ENCODE measurements around the gene POU2F1.

GRCh38 chr1:167227934-167228378 lies 7.3 kb downstream of the POU2F1 start:
- TF ChIP-seq, protein P1, sequence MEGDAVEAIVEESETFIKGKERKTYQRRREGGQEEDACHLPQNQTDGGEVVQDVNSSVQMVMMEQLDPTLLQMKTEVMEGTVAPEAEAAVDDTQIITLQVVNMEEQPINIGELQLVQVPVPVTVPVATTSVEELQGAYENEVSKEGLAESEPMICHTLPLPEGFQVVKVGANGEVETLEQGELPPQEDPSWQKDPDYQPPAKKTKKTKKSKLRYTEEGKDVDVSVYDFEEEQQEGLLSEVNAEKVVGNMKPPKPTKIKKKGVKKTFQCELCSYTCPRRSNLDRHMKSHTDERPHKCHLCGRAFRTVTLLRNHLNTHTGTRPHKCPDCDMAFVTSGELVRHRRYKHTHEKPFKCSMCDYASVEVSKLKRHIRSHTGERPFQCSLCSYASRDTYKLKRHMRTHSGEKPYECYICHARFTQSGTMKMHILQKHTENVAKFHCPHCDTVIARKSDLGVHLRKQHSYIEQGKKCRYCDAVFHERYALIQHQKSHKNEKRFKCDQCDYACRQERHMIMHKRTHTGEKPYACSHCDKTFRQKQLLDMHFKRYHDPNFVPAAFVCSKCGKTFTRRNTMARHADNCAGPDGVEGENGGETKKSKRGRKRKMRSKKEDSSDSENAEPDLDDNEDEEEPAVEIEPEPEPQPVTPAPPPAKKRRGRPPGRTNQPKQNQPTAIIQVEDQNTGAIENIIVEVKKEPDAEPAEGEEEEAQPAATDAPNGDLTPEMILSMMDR (IDR thresholded peaks at IDR 0.05 in 4 of 5, conservative IDR thresholded peaks at IDR 0.05 in 1 of 5): no peak
- TF ChIP-seq POLR2A (IDR thresholded peaks at IDR 0.05): no peak
